CD1c-positive myeloid dendritic cell (primary cell): ENCODE data around the gene TFPI.
"Not testable (repeated sequence)": the region's sequence is repeated elsewhere in the genome, so short reads cannot be mapped to it uniquely, and the experiment has no call there.

Experiments used
- DNase-seq: peaks from one replicate; pipeline ENCODE4 v3.0.0-alpha.2; 2016; ENCODE audit errors: extremely low spot score

The TFPI gene

GRCh38 chr2:187528042-187528441 lies 26.2 kb downstream of the TFPI start:
- no peak for DNase-seq

DNA sequence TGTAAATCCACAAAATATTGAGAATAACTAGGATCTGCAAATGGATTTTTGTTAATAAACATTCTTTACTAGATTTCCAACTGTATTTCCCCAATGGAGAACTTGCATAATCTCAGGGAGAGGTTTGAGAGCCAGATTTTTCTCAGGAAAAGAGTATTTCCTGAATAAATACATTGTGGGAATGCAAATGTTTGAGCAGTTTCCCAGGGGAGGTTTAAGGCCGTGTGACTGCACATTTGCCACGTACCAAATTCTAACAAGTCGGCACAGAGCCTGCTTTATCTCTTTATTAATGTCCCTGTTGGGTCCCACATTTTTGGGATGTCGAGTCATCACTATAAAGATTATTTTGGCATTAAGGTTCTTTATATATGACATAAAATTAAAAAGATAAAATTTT lies 27.0 kb downstream of the TFPI start:
- DNase-seq: no peak

GRCh38 chr2:187526792-187527191 lies 27.4 kb downstream of the TFPI start:
- DNase-seq: no peak

- no peak for DNase-seq
Observed at GRCh38 chr2:187525163-187525900, 28.9 kb downstream of the TFPI start.

GRCh38 chr2:187523325-187523724 lies 30.9 kb downstream of the TFPI start:
- no peak for DNase-seq

DNA sequence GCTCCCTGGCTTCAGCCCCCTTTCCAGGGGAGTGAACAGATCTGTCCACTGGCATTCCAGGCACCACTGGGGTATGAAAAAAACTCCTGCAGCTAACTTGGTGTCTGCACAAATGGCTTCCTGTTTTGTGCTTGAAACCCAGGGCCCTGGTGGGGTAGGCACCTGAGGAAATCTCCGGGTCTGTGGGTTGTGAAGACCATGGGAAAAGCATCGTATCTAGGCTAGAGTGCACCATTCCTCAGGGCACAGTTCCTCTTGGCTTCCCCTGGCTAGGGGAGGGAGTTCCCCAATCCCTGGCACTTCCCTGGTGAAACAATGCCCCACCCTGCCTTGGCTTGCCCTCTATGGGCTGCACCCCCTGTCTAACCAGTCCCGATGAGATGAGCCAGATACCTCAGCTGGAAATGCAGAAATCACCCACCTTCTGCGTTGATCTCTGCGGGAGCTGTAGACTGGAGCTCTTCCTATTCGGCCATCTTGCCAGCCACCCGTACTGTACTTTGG lies 34.1 kb downstream of the TFPI start:
- no peak for DNase-seq

GRCh38 chr2:187519419-187520120 lies 34.7 kb downstream of the TFPI start:
- no peak for DNase-seq

- not testable (repeated sequence) for DNase-seq
Observed at GRCh38 chr2:187517750-187518361, 36.4 kb downstream of the TFPI start.

DNA sequence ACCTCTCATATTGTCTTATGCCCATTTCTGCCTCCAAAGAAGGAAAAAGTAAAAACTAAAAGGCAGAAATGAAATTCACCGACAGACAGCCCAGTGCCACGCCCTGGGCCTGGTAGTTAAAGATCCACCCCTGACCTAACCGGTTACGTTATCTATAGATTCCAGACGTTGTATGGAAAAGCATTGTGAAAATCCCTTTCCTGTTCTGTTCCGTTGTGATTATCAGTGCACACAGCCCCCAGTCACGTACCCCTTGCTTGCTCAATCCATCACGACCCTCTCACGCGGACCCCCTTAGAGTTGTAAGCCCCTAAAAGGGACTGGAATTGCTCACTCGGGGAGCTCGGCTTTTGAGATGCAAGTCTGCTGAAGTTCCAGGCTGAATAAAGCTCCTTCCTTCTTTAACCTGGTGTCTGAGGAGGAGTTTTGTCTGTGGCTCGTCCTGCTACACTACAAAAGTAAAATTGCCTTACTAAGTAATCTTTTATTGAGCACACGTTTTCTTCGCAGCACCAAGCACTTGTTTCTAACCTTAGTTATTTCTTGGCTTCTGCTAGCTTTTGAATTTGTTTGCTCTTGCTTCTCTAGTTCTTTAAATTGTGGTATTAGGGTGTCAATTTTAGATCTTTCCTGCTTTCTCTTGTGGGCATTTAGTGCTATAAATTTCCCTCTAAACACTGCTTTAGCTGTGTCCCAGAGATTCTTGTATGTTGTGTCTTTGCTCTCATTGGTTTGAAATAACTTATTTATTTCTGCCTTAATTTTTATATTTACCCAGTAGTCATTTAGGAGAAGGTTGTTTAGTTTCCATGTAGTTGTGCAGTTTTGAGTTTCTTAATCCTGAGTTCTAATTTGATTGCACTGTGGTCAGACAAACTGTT lies 37.4 kb downstream of the TFPI start:
- not testable (repeated sequence) for DNase-seq

DNA sequence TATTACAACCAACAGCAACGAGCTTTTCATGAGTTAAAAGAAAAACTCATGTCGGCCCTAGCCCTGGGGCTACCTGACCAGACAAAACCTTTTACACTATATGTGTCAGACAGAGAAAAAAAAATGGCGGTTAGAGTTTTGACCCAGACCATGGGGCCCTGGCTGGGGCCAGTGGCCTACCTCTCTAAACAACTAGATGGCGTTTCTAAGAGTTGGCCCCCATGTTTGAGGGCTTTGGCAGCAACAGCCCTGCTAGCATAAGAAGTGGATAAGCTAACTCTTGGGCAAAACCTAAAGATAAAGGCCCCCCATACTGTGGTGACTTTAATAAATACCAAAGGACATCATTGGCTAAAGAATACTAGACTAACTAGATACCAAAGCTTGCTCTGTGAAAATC lies 39.3 kb downstream of the TFPI start:
- DNase-seq: no peak

GRCh38 chr2:187514235-187514829 lies 39.9 kb downstream of the TFPI start:
- DNase-seq: not testable (repeated sequence)

DNA sequence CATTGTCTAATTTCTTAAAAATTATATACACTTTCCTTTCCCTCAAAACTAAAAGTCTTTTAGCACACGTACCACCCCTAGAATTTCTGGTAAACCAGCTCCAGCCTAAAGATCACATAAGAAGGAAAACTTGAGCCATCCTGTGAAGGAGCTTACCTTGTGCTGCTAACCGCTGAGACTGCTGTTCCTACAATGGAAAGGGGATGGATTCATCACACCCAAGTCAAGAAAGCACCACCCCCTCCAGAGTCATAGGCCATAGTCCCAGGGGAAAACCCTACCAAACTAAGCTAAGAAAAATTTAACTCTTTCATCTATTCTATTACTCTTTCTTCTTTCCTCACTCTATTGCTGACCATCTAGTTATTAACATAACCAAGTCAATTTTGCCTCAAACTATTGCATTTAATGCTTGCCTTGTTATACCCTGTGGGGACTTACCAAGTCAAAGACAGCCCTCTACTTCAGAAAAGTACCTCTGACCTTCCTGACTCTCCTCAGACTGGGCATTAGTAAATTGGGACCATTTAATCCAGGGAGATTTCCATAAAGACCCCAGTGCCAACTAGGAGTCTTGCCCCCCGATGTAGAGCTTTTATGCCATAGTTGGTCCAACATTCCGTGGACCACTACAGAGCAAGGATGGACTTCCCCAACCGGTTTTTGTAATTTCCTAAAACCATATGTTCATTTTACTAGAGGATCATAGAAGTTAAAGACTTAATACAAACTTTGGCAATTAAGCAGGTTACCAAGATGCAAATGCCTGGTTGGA lies 40.6 kb downstream of the TFPI start:
- DNase-seq: not testable (repeated sequence)

- no peak for DNase-seq
Observed at GRCh38 chr2:187511356-187512315, 42.6 kb downstream of the TFPI start.

GRCh38 chr2:187510419-187511355 lies 43.5 kb downstream of the TFPI start:
- DNase-seq: not testable (repeated sequence)

DNA sequence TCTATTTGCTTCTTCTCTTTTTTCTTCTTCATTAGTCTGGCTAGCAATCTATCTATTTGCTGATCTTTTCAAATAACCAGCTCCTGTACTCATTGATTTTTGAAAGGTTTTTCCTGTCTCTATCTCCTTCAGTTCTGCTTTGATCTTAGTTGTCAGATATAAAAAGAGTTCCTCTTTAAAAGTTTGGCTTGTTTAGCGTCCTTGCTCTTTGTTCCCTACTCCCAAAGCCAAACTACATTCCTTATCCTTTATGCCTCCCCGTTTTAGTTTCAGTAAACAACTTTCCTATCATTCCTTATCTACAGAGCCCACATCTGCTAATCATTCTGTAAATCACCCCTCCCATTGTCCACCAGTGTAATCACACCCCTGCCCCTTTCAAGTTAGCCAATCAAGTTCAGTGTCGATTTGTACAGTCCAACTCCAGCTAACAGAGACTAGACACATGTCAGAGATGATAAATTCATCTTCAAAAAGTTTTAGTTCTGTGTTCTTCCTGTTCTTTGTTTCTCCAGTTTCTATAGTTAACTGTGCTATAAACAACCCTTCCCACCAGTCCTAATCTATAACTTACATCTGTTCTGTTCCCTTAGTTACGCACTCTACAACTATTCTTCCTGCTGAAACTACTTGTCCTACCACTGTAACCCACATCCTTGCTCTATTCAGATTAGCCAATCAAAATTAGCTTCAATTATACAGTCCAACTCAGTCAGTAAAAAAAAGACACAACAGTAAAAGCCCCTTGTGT lies 44.4 kb downstream of the TFPI start:
- no peak for DNase-seq

DNA sequence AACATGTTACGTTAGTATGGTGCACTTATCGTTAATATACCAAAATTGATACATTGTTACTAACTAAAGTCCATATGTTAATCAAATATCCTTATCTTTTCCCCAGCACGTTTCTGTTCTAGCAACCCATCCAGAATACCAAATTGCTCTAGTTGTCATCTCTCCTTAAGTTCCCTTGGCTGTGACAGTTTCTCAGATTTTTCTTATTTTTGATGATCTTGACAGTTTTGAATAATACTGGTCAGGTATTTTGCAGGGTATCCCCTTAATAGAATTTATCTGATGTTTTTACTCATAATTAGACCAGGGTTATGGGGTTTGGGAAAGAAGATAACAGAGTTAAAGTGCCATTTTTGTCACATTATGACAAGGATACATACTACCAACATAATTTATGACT lies 47.8 kb downstream of the TFPI start:
- no peak for DNase-seq

DNA sequence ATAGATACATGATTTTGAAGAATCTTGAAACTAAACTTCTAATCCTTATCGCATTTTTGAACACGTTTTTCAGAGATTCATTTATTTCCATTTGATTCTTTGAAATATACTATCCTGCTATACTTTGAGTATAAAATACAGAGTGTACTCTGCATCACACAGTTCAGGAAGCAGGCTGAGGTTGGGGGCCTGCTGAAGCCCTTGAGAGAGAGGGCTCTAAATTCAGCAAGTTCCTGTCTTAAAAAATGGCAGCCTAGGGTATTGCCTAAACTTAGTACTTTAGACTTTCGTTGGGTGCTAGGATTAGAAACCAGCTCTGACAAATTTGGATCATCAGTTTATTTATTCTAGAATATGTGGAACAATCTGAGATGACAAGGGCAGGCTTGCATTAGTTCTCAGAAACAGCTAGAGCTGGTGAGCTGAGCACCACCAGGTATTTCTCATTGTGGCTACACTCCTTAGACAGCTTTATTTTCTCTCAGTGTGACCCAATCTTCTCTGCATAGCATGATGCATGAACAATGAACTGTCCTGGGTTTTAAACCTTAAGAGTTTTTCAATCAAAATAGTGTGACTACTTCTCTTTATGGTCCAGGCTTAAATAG lies 49.1 kb downstream of the TFPI start:
- DNase-seq: no peak
